ENCODE data around the gene CRIP2. TPM values are rescaled to one million over a fixed set of nuclear protein-coding genes. Genes with fewer than 3 reads are reported as not detected.

CRIP2 gene
- total and polyA plus RNA-seq, 10 of the 15 experiments (the other 5 are each of a cell fraction or from before 2014, with no cell fraction given), result 0.04 to 0.62 (median 0.37) TPM; not detected in 5

- TF ChIP-seq ZBTB33 (IDR thresholded peaks at IDR 0.05) (no peak), PBX3 (IDR thresholded peaks at IDR 0.05; ENCODE audit: insufficient replicate concordance, low read depth, low read length) (no peak), MTA2 (IDR thresholded peaks at IDR 0.05; ENCODE audit: low read depth) (peak; percentile 52; the same call in 1 of the 2 replicates), CBX5 (IDR thresholded peaks at IDR 0.05; ENCODE audit: low read depth) (no peak), SUZ12 (IDR thresholded peaks at IDR 0.05; ENCODE audit: unreplicated experiment) (no peak), CBX3 (IDR thresholded peaks at IDR 0.05; ENCODE audit: borderline replicate concordance, low read depth) (no peak), BMI1 (IDR thresholded peaks at IDR 0.05; ENCODE audit: borderline replicate concordance) (no peak), ZBTB40 (IDR thresholded peaks at IDR 0.05; ENCODE audit: borderline replicate concordance) (no peak), JUNB (IDR thresholded peaks at IDR 0.05) (no peak), PAX8 (IDR thresholded peaks at IDR 0.05) (no peak), ZNF274 (IDR thresholded peaks at IDR 0.05; ENCODE audit: insufficient read depth, insufficient read length) (no peak), NR2C1 (IDR thresholded peaks at IDR 0.05) (no peak), EGR1 (IDR thresholded peaks at IDR 0.05; ENCODE audit: borderline replicate concordance in 1 of 2, low read depth in 2 of 2, low read length in 2 of 2) (peak in 1 of 2 experiments; percentile 65; a peak in 2 of 3 replicates), BACH1 (IDR thresholded peaks at IDR 0.05; ENCODE audit: borderline replicate concordance) (peak; percentile 52), MLLT1 (IDR thresholded peaks at IDR 0.05) (peak; percentile 65; the same call in 1 of the 2 replicates), ZNF207 (IDR thresholded peaks at IDR 0.05; ENCODE audit: borderline replicate concordance) (no peak), SP1 (IDR thresholded peaks at IDR 0.05; ENCODE audit: low read depth, low read length) (peak; percentile 51)
Observed at GRCh38 chr14:105489542-105490266, 15.1 kb downstream of the CRIP2 start (continued).
